Astrocyte (in vitro differentiated cells and primary cell): ENCODE results near the gene GIMAP6. TPM values are rescaled to one million over a fixed set of nuclear protein-coding genes. Genes with fewer than 3 reads are reported as not detected.

ENCODE experiments used
- DNase-seq: peaks from one replicate; pipeline ENCODE4 v3.0.0-alpha.2; 2010; ENCODE audit warnings: low read depth
- FAIRE-seq: peaks from 2 replicates; lab custom pipeline; 2011; peaks lifted over from hg19 to GRCh38; lab: Jason Lieb, UNC
- H2AFZ ChIP-seq: 2 replicates; pipeline ENCODE4 v1.6.0; 2012; ENCODE audit warnings: low read depth, low read length, inconsistent platforms
- H3K27ac ChIP-seq: 2 replicates; pipeline ENCODE4 v1.5.1; 2011; ENCODE audit warnings: low read depth, low read length, inconsistent platforms
- H3K27me3 ChIP-seq: 2 replicates; pipeline ENCODE4 v1.6.0; 2011; ENCODE audit warnings: low read length, inconsistent platforms; ENCODE audit not compliant: insufficient read depth
- H3K36me3 ChIP-seq: 2 replicates; pipeline ENCODE4 v1.5.1; 2011; ENCODE audit warnings: low read length, inconsistent platforms; ENCODE audit not compliant: insufficient read depth
- H3K4me1 ChIP-seq: 2 replicates; pipeline ENCODE4 v1.5.1; 2011; ENCODE audit warnings: low read length, inconsistent platforms; ENCODE audit not compliant: insufficient read depth
- H3K4me2 ChIP-seq: 2 replicates; pipeline ENCODE4 v1.6.0; 2012; ENCODE audit warnings: low read length, inconsistent platforms
- H3K4me3 ChIP-seq: 2 replicates; pipeline ENCODE4 v1.5.1; 2011; ENCODE audit warnings: low read depth, mild to moderate bottlenecking, low read length, inconsistent platforms; ENCODE audit not compliant: insufficient read depth
- H3K79me2 ChIP-seq: 2 replicates; pipeline ENCODE4 v1.6.0; 2012; ENCODE audit warnings: mild to moderate bottlenecking, low read length, inconsistent platforms; ENCODE audit not compliant: insufficient read depth
- H3K9ac ChIP-seq: 2 replicates; pipeline ENCODE4 v1.6.0; 2012; ENCODE audit warnings: mild to moderate bottlenecking, low read length, inconsistent platforms
- H3K9me3 ChIP-seq: 2 replicates; pipeline ENCODE4 v1.5.1; 2012; ENCODE audit warnings: low read depth, mild to moderate bottlenecking, low read length, inconsistent platforms; ENCODE audit not compliant: insufficient read depth
- H4K20me1 ChIP-seq: 2 replicates; pipeline ENCODE4 v1.6.0; 2012; ENCODE audit warnings: low read length, inconsistent platforms; ENCODE audit not compliant: insufficient read depth
- H3K27ac Mint-ChIP-seq: one replicate; pipeline ENCODE4 v1.8.0; 2021; ENCODE audit warnings: mild to moderate bottlenecking, mixed read lengths; ENCODE audit not compliant: unreplicated experiment
- H3K27me3 Mint-ChIP-seq: one replicate; pipeline ENCODE4 v1.8.0; 2021; ENCODE audit warnings: low read depth, mixed read lengths; ENCODE audit not compliant: unreplicated experiment
- H3K36me3 Mint-ChIP-seq: one replicate; pipeline ENCODE4 v1.8.0; 2021; ENCODE audit warnings: low read depth, mixed read lengths; ENCODE audit not compliant: unreplicated experiment
- H3K4me1 Mint-ChIP-seq: one replicate; pipeline ENCODE4 v1.8.0; 2021; ENCODE audit warnings: low read depth, mixed read lengths; ENCODE audit not compliant: unreplicated experiment
- H3K4me3 Mint-ChIP-seq: one replicate; pipeline ENCODE4 v1.8.0; 2021; ENCODE audit warnings: mild to moderate bottlenecking, moderate library complexity, mixed read lengths; ENCODE audit not compliant: unreplicated experiment
- H3K9me3 Mint-ChIP-seq: one replicate; pipeline ENCODE4 v1.8.0; 2021; ENCODE audit warnings: mild to moderate bottlenecking, mixed read lengths; ENCODE audit not compliant: unreplicated experiment
- EZH2 ChIP-seq: IDR thresholded peaks from 2 replicates; pipeline ENCODE4 v1.6.1; 2012; ENCODE audit warnings: mild to moderate bottlenecking, low read length, inconsistent platforms; ENCODE audit not compliant: insufficient read depth
- total RNA-seq: library from RNA; stranded (reverse); gene quantifications from 2 replicates; pipeline ENCODE4 v1.2.1, GENCODE V29; 2021
- TF ChIP-seq, protein P1 (sequence below): IDR thresholded peaks from 2 replicates; pipeline ENCODE4 v1.5.1; 2011; ENCODE audit warnings: low read depth, mild to moderate bottlenecking, inconsistent platforms, low read length, moderate library complexity; ENCODE audit not compliant: insufficient read depth

Gene GIMAP6
- total RNA-seq, 1 donor from 2014 or later, result not detected

DNA sequence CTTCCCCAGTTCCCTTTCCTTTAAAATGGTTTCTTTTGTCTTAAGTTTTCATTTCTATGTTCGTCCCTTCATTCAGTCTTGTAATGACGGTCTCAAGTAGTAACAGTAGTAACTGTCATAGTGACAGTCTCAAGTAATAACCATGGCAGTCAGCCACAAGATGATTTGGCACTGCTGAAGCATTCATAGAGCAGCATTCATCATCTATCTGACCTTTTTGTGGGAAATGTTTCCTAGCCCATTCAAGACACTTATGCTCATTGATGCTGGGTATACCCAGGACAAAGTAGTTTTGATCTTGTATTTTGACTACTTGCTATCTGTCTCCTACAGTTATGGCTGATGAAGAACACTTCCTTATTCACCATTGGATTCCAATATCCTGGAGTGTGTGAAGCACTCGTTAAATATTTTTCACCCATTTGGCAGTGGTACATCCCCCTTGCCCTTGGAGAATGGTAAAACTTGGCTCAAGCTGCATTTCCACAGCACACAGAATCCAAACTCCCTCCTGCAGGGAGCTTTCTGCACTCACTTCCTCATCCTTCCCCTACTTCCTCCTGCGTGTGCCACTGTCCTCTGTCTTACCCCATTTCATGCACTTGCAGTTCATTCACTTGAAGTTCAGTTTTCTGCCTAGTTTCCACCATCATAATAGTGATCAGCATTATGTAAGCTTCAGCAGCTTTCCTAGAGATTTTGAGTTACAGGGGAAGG, 46.0 kb downstream of the GIMAP6 start:
- Mint-ChIP-seq H3K27me3 (peaks cover 12% of the 10 kb centered on the region), H3K9me3 (peaks cover 7% of the 10 kb centered on the region), H3K27ac (no peak overlapping the region), H3K36me3 (no peaks in the 10 kb centered on the region), H3K4me3 (no peak overlapping the region), H3K4me1 (no peaks in the 10 kb centered on the region)
- DNase-seq, result no peak
- Histone ChIP-seq H3K27ac (no peak overlapping the region), H2AFZ (no peak overlapping the region), H4K20me1 (no peaks in the 10 kb centered on the region), H3K9ac (no peak overlapping the region), H3K4me1 (no peaks in the 10 kb centered on the region), H3K4me3 (no peak overlapping the region), H3K4me2 (no peak overlapping the region), H3K36me3 (no peaks in the 10 kb centered on the region), H3K9me3 (peaks cover 2% of the 10 kb centered on the region), H3K79me2 (no peaks in the 10 kb centered on the region), H3K27me3 (no peaks in the 10 kb centered on the region)
- FAIRE-seq, result no peak
- TF ChIP-seq EZH2, result no peak
- TF ChIP-seq, protein P1, sequence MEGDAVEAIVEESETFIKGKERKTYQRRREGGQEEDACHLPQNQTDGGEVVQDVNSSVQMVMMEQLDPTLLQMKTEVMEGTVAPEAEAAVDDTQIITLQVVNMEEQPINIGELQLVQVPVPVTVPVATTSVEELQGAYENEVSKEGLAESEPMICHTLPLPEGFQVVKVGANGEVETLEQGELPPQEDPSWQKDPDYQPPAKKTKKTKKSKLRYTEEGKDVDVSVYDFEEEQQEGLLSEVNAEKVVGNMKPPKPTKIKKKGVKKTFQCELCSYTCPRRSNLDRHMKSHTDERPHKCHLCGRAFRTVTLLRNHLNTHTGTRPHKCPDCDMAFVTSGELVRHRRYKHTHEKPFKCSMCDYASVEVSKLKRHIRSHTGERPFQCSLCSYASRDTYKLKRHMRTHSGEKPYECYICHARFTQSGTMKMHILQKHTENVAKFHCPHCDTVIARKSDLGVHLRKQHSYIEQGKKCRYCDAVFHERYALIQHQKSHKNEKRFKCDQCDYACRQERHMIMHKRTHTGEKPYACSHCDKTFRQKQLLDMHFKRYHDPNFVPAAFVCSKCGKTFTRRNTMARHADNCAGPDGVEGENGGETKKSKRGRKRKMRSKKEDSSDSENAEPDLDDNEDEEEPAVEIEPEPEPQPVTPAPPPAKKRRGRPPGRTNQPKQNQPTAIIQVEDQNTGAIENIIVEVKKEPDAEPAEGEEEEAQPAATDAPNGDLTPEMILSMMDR, result no peak

- Mint-ChIP-seq H3K4me3 (no peak overlapping the region), H3K4me1 (no peaks in the 10 kb centered on the region), H3K27ac (no peak overlapping the region), H3K27me3 (peaks cover 12% of the 10 kb centered on the region), H3K36me3 (no peaks in the 10 kb centered on the region), H3K9me3 (peaks cover 11% of the 10 kb centered on the region)
- H3K9ac ChIP-seq, result no peak overlapping the region
- peaks cover 2% of the 10 kb centered on the region for H3K9me3 ChIP-seq
- H3K27me3 ChIP-seq, result no peaks in the 10 kb centered on the region
- no peak overlapping the region for H2AFZ ChIP-seq
- H3K4me2 ChIP-seq, result no peak overlapping the region
- no peaks in the 10 kb centered on the region for H3K79me2 ChIP-seq
- TF ChIP-seq EZH2, result no peak
- TF ChIP-seq, protein P1, result no peak
- H3K4me3 ChIP-seq, result no peak overlapping the region
- H3K4me1 ChIP-seq, result no peaks in the 10 kb centered on the region
- H3K36me3 ChIP-seq, result no peaks in the 10 kb centered on the region
- H4K20me1 ChIP-seq, result no peaks in the 10 kb centered on the region
- no peak for FAIRE-seq
- H3K27ac ChIP-seq, result no peak overlapping the region
- DNase-seq, result no peak
Observed at GRCh38 chr7:150585199-150585598, 47.0 kb downstream of the GIMAP6 start.

- Mint-ChIP-seq H3K9me3 (peaks cover 11% of the 10 kb centered on the region), H3K36me3 (no peaks in the 10 kb centered on the region)
Observed at GRCh38 chr7:150580638-150581394, 51.4 kb downstream of the GIMAP6 start.

More at GRCh38 chr7:150580638-150581394, 51.4 kb downstream of the GIMAP6 start:
- H3K27ac ChIP-seq, result no peak overlapping the region
- Mint-ChIP-seq H3K4me1 (no peaks in the 10 kb centered on the region), H3K27ac (no peak overlapping the region), H3K27me3 (peaks cover 18% of the 10 kb centered on the region), H3K4me3 (no peak overlapping the region)
- H3K4me3 ChIP-seq, result no peak overlapping the region
- no peaks in the 10 kb centered on the region for H3K36me3 ChIP-seq
- DNase-seq, result no peak
- H3K27me3 ChIP-seq, result no peaks in the 10 kb centered on the region
- H3K9ac ChIP-seq, result no peak overlapping the region
- FAIRE-seq, result no peak
- TF ChIP-seq EZH2, result no peak
- TF ChIP-seq, protein P1, result no peak
- no peaks in the 10 kb centered on the region for H3K4me1 ChIP-seq
- no peaks in the 10 kb centered on the region for H4K20me1 ChIP-seq
- no peaks in the 10 kb centered on the region for H3K79me2 ChIP-seq
- no peaks in the 10 kb centered on the region for H3K9me3 ChIP-seq
- H2AFZ ChIP-seq, result no peak overlapping the region
- H3K4me2 ChIP-seq, result no peak overlapping the region
